T-cell (primary cell): ENCODE results near the gene NR2C2AP. TPM values are rescaled to one million over a fixed set of nuclear protein-coding genes. Genes with fewer than 3 reads are reported as not detected.

ENCODE experiments used
- ATAC-seq, 4 experiments: fragments of 200-7000 bp in 3 of 4; fragments of 150-1000 bp in 1 of 4; cut with Tn5 transposase; replicated peaks in 1 of 4; 1 replicate in 3 of 4; 2 replicates in 1 of 4; pipeline ENCODE4 v1.10.0; 2021; ENCODE audit warnings: moderate library complexity in 3 of 4, mild to moderate bottlenecking in 2 of 4, moderate number of reproducible peaks in 1 of 4
- CTCF ChIA-PET, 2 donors: fragments of 300-600 bp; sonication (Branson Sonifier 250); formaldehyde crosslinking; loops; one replicate each; lab custom pipeline; 2022; ENCODE audit warnings: antibody characterized with exemption in 2 of 2; lab: Charles Lee
- POLR2A ChIA-PET, 2 donors: fragments of 300-600 bp; sonication (Branson Sonifier 250); formaldehyde crosslinking; loops; one replicate each; lab custom pipeline; 2022; ENCODE audit warnings: antibody characterized with exemption in 2 of 2; lab: Charles Lee
- DNase-seq, 35 experiments: peaks; one replicate each; pipeline versions ENCODE4 v3.0.0 to v3.0.0-alpha.2; 2013 to 2023
- H3K27ac ChIP-seq: one replicate; pipeline ENCODE4 v1.5.1; 2013; ENCODE audit warnings: low read length
- H3K27me3 ChIP-seq, 2 experiments: replicated peaks in 1 of 2; 1 replicate in 1 of 2; 2 replicates in 1 of 2; pipeline versions ENCODE4 v1.6.1 to v1.7.0; 2013; ENCODE audit warnings: low read length in 1 of 2, mixed read lengths in 1 of 2; ENCODE audit not compliant: control insufficient read depth in 2 of 2, insufficient read depth in 2 of 2; ENCODE audit errors: extremely low read depth in 1 of 2
- H3K36me3 ChIP-seq, 2 donors: 1 replicate in 1 of 2; 2 replicates in 1 of 2; pipeline versions ENCODE4 v1.6.1 to v1.7.0; 2013; ENCODE audit warnings: low read length in 1 of 2; ENCODE audit not compliant: control insufficient read depth in 2 of 2, insufficient read depth in 1 of 2; ENCODE audit errors: extremely low read depth in 1 of 2
- H3K4me1 ChIP-seq, 2 experiments: 1 replicate in 1 of 2; 2 replicates in 1 of 2; pipeline versions ENCODE4 v1.6.1 to v1.7.0; 2013; ENCODE audit warnings: low read length in 2 of 2, mixed read lengths in 1 of 2; ENCODE audit not compliant: insufficient read depth in 2 of 2, control insufficient read depth in 1 of 2; ENCODE audit errors: extremely low read depth in 1 of 2
- H3K4me3 ChIP-seq, 2 donors: 1 replicate in 1 of 2; 2 replicates in 1 of 2; pipeline versions ENCODE4 v1.5.1 to v1.7.0; 2013; ENCODE audit warnings: mild to moderate bottlenecking in 2 of 2, low read length in 1 of 2, moderate library complexity in 1 of 2; ENCODE audit not compliant: control insufficient read depth in 1 of 2; ENCODE audit errors: extremely low read depth in 1 of 2
- H3K9me3 ChIP-seq: 2 replicates; pipeline ENCODE4 v1.7.0; 2013
- H3K27ac Mint-ChIP-seq, 2 donors: one replicate each; pipeline ENCODE4 v1.8.0; 2020 to 2021; ENCODE audit warnings: mild to moderate bottlenecking in 2 of 2, mixed read lengths in 2 of 2
- H3K27me3 Mint-ChIP-seq, 2 donors: one replicate each; pipeline ENCODE4 v1.8.0; 2021 to 2022; ENCODE audit warnings: mixed read lengths in 2 of 2
- H3K36me3 Mint-ChIP-seq: one replicate; pipeline ENCODE4 v1.8.0; 2021; ENCODE audit warnings: mixed read lengths
- H3K4me1 Mint-ChIP-seq, 3 donors: one replicate each; pipeline ENCODE4 v1.8.0; 2020 to 2022; ENCODE audit warnings: mixed read lengths in 3 of 3, mild to moderate bottlenecking in 1 of 3
- H3K4me3 Mint-ChIP-seq, 3 donors: one replicate each; pipeline ENCODE4 v1.8.0; 2020 to 2022; ENCODE audit warnings: mild to moderate bottlenecking in 3 of 3, mixed read lengths in 3 of 3, moderate library complexity in 3 of 3
- H3K9me3 Mint-ChIP-seq, 3 donors: one replicate each; pipeline ENCODE4 v1.8.0; 2020 to 2022; ENCODE audit warnings: mixed read lengths in 3 of 3
- WGBS: methylation state at CpG from one replicate; pipeline ENCODE4 v1.1.5; 2013; ENCODE audit warnings: missing lambda C conversion rate; ENCODE audit not compliant: insufficient coverage; 5-methylcytosine and 5-hydroxymethylcytosine counted together
- total RNA-seq, 35 experiments: library from RNA in 6 of 35; stranded (reverse) in 6 of 35; fragments of 120-200 nt in 1 of 35; gene quantifications; one replicate each; pipeline versions ENCODE4 v1.2.1 to v1.2.4 and lab custom pipeline; 2013 to 2026

NR2C2AP gene, protein sequence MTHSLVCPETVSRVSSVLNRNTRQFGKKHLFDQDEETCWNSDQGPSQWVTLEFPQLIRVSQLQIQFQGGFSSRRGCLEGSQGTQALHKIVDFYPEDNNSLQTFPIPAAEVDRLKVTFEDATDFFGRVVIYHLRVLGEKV
- total RNA-seq (10 to 100 TPM; 17.8 to 32.2 (median 28.6) TPM), total RNA-seq (lab: John Stamatoyannopoulos, UW) (7.0 to 50.9 (median 23.4) reads per million in 29 experiments)
- 30.7 TPM for total RNA-seq (2013)

DNA sequence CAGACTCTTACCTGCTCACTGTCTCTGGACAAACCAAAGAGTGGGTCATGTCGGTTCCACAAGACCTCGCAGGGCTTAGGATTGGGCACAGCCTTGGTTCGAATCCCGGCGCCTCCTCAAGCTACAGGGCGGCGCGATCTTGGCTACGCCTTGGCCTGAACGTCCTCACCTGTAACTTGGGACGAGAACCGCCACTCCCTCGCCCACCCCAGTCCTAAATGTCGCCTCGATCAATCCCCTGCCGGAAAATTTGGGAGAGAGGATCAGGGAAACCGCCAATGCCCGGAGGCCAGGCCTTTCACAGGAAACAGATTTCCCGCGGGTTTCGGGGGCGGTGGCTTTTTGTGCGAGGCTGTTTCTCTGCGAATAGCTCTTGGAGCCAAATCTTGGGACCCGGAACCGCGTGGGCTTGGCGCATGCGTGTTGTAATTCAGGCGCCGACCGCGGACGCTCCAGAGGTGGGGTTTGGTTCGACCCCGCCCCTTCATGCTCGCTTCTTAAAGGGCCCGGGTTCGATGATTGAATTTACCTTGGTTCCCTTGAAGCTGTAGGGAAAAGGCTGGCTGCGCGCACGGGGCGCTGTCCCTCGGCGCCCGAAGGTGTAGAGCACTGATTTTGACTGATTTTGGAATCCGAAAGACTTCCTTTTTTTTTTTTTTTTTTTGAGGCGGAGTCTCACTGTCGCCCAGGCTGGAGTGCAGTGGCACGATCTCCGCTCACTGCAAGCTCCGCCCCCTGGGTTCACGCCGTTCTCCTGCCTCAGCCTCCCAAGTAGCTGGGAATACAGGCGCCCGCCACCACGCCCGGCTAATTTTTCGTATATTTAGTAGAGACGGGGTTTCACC lies at the start of gene NR2C2AP:
TSS of gene NR2C2AP (minus strand) at position 403 of the 845 bp plus-strand sequence. CDS start at position 49, 354 bp downstream.
- no peaks in the 10 kb centered on the region for H3K9me3 Mint-ChIP-seq
- peak; percentile 77 to 96 (median 88) for DNase-seq
- Histone ChIP-seq H3K4me1 (peaks cover 7 to 57% of the 10 kb centered on the region in 2 experiments), H3K9me3 (no peaks in the 10 kb centered on the region), H3K4me3 (peak within 1 kb of the TSS; percentile 79 to 83), H3K27ac (peak within 1 kb of the TSS; percentile 71), H3K27me3 (peaks cover 0 to 18% of the 10 kb centered on the region in 2 experiments), H3K36me3 (peaks cover 7 to 17% of the 10 kb centered on the region in 2 donors)
- CTCF ChIA-PET, result interaction anchor here in 1 of 2 donors (1.3 kb wide), 1 partner anchor 10 kb away, joined by 6 read pairs; no protein-coding TSS in a partner anchor
- H3K27ac Mint-ChIP-seq, result peak within 1 kb of the TSS; percentile 90 to 92
- POLR2A ChIA-PET, result interaction anchor here in 1 of 2 donors (0.5 to 1.0 kb wide), 3 partner anchors 10 to 1596 kb away, joined by 3 to 5 read pairs (median 3); no protein-coding TSS in a partner anchor
- peak within 1 kb of the TSS; percentile 90 to 91 (median 90) for H3K4me3 Mint-ChIP-seq
- H3K36me3 Mint-ChIP-seq, result peaks cover 5% of the 10 kb centered on the region
- H3K4me1 Mint-ChIP-seq, result peaks cover 31 to 44% (median 34%) of the 10 kb centered on the region in 3 donors
- peak; percentile 90 to 95 (median 90) for ATAC-seq
- WGBS, result 7% methylated on average over 49 of the region's 60 CpGs
- H3K27me3 Mint-ChIP-seq, result no peaks in the 10 kb centered on the region

DNA sequence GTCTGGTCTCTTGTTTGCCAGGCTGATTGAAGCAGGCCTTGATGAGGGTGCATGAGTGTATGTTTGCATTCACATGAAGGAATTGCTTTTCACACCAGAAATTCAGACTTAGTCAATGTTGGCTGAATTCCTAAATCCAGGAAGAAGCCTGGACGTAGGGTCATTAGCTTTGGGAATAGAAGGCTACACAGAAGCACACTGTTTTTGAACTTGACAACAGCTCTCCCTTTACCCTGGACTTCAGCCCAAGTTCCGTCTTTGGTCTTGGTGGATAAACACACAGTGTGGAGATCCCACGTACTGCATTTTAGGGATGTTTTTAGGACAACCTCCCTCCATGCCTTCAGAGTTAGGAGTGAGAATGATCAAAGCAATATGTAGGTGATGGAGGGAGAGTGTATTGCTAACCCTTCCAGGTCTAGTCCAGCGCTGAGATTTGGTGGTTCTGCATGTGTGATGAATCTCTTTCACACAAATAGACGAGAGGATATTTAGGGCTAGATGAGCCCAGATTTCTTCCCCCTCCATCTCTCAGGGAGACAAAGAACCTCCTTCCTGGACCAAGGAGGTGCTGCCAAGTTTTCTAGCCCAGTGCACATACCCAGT lies 47.1 kb upstream of the NR2C2AP start:
- no peaks in the 10 kb centered on the region for H3K36me3 ChIP-seq
- no peaks in the 10 kb centered on the region for H3K36me3 Mint-ChIP-seq
- POLR2A ChIA-PET, result no interaction called here
- peaks cover 34 to 42% of the 10 kb centered on the region in 2 donors for H3K27me3 Mint-ChIP-seq
- H3K4me1 Mint-ChIP-seq, result no peaks in the 10 kb centered on the region
- peaks cover 0 to 36% of the 10 kb centered on the region in 2 experiments for H3K27me3 ChIP-seq
- H3K9me3 Mint-ChIP-seq, result no peaks in the 10 kb centered on the region
- WGBS, result no CpG with 5 or more reads among the region's 5 CpGs
- DNase-seq, result no peak
- CTCF ChIA-PET, result no interaction called here
- no peak overlapping the region for H3K27ac Mint-ChIP-seq
- no peak overlapping the region for H3K4me3 ChIP-seq
- no peaks in the 10 kb centered on the region for H3K9me3 ChIP-seq
- ATAC-seq, result no peak
- H3K4me1 ChIP-seq, result no peaks in the 10 kb centered on the region
- no peak overlapping the region for H3K4me3 Mint-ChIP-seq
- H3K27ac ChIP-seq, result no peak overlapping the region

DNA sequence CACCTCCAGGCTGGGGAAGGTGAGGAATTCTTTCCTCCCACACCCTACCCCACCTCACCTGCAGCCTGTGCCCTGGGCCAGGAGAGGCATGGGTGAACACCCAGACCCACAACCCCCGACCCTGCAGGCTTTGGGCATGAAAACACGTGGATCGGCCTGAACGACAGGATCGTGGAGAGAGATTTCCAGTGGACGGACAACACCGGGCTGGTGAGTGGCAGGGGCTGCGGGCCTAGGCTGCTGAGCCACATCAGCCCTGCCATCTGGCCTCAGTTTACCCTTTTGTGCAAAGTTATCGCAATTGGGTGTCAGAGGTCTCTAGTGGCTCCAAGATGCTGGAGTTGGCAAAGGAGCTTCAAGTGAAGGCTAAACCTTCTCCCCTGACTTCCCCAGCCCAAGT lies 37.3 kb upstream of the NR2C2AP start:
- Mint-ChIP-seq H3K9me3 (peaks cover 4 to 7% (median 5%) of the 10 kb centered on the region in 3 donors), H3K36me3 (no peaks in the 10 kb centered on the region), H3K27me3 (peaks cover 23 to 34% of the 10 kb centered on the region in 2 donors), H3K27ac (no peak overlapping the region), H3K4me3 (no peak overlapping the region), H3K4me1 (no peaks in the 10 kb centered on the region)
- Histone ChIP-seq H3K36me3 (no peaks in the 10 kb centered on the region), H3K4me1 (no peaks in the 10 kb centered on the region), H3K27me3 (peaks cover 0 to 45% of the 10 kb centered on the region in 2 experiments), H3K4me3 (no peak overlapping the region), H3K9me3 (no peaks in the 10 kb centered on the region), H3K27ac (no peak overlapping the region)
- ChIA-PET POLR2A (no interaction called here), CTCF (interaction anchor here in 1 of 2 donors (0.6 kb wide), 1 partner anchor 20 kb away, joined by 5 read pairs; no protein-coding TSS in a partner anchor)
- DNase-seq (no peak), ATAC-seq (no peak)
- WGBS, result 88% methylated on average over 9 of the region's 9 CpGs

DNA sequence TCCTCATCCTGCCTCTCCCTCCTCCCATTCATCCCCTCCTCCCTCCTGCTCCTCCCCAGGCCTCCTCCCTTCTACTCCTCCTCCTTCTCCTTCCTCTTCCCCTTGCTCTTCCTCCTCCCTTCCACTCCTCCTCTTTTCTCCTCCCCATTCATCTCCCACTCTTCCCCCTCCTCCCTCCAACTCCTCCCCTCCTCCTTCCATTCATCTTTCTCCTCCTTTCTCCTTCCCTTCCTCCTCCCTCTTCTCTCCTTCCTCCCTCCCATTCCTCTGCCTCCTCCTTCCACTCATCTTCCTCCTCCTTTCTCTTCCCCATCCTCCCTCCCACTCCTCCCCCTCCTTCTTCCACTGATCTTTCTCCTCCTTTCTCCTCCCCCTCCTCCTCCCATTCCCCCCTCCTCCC lies 36.5 kb upstream of the NR2C2AP start:
- CTCF ChIA-PET, result no interaction called here
- H3K27ac ChIP-seq, result no peak overlapping the region
- H3K27me3 Mint-ChIP-seq, result peaks cover 23 to 34% of the 10 kb centered on the region in 2 donors
- H3K27ac Mint-ChIP-seq, result no peak overlapping the region
- H3K9me3 Mint-ChIP-seq, result peaks cover 4 to 7% (median 5%) of the 10 kb centered on the region in 3 donors
- peaks cover 0 to 46% of the 10 kb centered on the region in 2 experiments for H3K27me3 ChIP-seq
- H3K4me3 Mint-ChIP-seq, result no peak overlapping the region
- no peaks in the 10 kb centered on the region for H3K36me3 ChIP-seq
- DNase-seq (no peak), ATAC-seq (no peak)
- H3K36me3 Mint-ChIP-seq, result no peaks in the 10 kb centered on the region
- H3K4me1 ChIP-seq, result no peaks in the 10 kb centered on the region
- no peak overlapping the region for H3K4me3 ChIP-seq
- POLR2A ChIA-PET, result no interaction called here
- H3K4me1 Mint-ChIP-seq, result no peaks in the 10 kb centered on the region
- peaks cover 3% of the 10 kb centered on the region for H3K9me3 ChIP-seq

DNA sequence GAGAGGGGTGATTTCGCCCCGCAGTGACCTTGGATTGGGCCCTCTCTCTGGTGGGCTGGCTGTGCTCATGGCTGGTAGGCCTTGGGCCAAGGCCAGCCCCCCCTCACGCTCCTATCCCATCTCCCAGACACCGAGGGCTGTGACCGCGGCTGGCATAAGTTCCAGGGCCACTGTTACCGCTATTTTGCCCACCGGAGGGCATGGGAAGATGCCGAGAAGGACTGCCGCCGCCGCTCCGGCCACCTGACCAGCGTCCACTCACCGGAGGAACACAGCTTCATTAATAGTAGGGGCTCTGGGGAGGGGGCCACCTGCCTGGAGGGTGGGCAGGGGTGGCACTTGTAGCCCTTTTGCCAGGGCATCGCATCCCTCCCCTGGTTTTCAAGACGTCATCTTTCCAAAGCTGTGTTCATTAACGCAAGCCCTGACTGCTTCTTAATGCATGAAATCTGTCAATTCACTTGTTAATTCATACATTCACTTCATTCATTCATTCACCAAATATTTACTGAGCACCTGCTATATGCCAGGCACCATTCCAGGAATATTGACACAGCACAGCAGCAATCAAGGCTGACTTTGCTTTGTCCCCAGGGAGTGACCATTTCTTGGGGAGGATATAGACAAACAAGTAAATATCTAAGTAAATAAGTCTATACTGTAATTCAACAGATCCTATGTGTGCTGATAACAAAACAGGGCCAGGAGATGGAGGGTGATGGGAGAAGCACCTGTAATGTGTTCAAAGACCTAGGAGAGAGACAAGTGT lies 35.1 kb upstream of the NR2C2AP start:
- Histone ChIP-seq H3K4me3 (no peak overlapping the region), H3K27me3 (peaks cover 0 to 44% of the 10 kb centered on the region in 2 experiments), H3K4me1 (no peaks in the 10 kb centered on the region), H3K36me3 (no peaks in the 10 kb centered on the region), H3K27ac (no peak overlapping the region), H3K9me3 (peaks cover 4% of the 10 kb centered on the region)
- Mint-ChIP-seq H3K27ac (no peak overlapping the region), H3K9me3 (peaks cover 5 to 17% (median 6%) of the 10 kb centered on the region in 3 donors), H3K4me3 (no peak overlapping the region), H3K4me1 (no peaks in the 10 kb centered on the region), H3K27me3 (peaks cover 23 to 34% of the 10 kb centered on the region in 2 donors), H3K36me3 (no peaks in the 10 kb centered on the region)
- ChIA-PET CTCF (interaction anchor here in 1 of 2 donors (0.6 kb wide), 1 partner anchor 39 kb away, joined by 8 read pairs; no protein-coding TSS in a partner anchor), POLR2A (interaction anchor here in 1 of 2 donors (0.6 kb wide), 1 partner anchor 231 kb away, joined by 3 read pairs; no protein-coding TSS in a partner anchor)
- ATAC-seq (no peak), DNase-seq (no peak)
- 87% methylated on average over 14 of the region's 18 CpGs for WGBS
